AG09309 (cell line): ENCODE results near the gene FOXC1.

Source experiments
- DNase-seq: peaks from one replicate; pipeline ENCODE4 v3.0.0-alpha.2; 2010; ENCODE audit warnings: low read depth
- H3K4me3 ChIP-seq: 2 replicates; pipeline ENCODE4 v1.5.1; 2011; ENCODE audit warnings: mild to moderate bottlenecking, low read depth, low read length, moderate library complexity; ENCODE audit not compliant: control insufficient read depth
- TF ChIP-seq, protein P1 (sequence below): IDR thresholded peaks from 2 replicates; pipeline ENCODE4 v1.5.1; 2011; ENCODE audit warnings: mild to moderate bottlenecking, low read depth, low read length, inconsistent platforms; ENCODE audit not compliant: insufficient read depth, control insufficient read depth; ENCODE audit errors: missing control alignments

FOXC1 gene

DNA sequence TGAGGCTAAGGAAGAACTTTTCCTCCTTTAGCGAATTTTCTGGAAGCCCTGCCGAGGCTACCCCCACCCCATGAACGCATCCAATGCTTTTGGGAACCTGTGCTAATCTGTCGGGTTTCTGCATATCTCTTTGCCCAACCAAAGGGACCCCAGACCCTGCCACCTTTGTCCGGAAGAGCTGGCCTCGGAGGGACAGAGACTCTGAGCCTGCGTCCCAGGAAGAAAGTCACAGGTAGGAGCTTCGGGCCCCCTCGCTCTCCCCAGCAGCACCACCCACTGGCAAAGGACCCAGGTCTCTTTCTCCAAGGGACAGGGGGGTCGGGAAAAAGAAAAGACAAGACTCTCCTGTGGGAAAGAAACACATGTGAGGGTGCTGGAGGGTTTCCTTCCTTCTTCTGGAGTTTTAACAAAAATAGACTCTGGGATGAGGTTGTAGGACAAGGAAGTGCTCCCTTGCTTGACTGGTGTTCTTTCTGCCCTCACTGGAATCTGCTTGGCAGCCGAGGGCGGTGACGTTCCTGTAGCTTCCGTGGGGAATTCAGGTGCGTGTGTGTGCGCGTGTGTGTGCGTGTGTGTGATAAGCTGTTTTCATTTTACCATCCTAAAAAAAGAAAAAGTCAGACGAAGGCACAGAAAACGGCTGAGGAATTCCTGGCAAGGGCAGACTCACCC, 16.3 kb upstream of the FOXC1 start:
- no peak overlapping the region for H3K4me3 ChIP-seq
- no peak for DNase-seq
- TF ChIP-seq, protein P1, sequence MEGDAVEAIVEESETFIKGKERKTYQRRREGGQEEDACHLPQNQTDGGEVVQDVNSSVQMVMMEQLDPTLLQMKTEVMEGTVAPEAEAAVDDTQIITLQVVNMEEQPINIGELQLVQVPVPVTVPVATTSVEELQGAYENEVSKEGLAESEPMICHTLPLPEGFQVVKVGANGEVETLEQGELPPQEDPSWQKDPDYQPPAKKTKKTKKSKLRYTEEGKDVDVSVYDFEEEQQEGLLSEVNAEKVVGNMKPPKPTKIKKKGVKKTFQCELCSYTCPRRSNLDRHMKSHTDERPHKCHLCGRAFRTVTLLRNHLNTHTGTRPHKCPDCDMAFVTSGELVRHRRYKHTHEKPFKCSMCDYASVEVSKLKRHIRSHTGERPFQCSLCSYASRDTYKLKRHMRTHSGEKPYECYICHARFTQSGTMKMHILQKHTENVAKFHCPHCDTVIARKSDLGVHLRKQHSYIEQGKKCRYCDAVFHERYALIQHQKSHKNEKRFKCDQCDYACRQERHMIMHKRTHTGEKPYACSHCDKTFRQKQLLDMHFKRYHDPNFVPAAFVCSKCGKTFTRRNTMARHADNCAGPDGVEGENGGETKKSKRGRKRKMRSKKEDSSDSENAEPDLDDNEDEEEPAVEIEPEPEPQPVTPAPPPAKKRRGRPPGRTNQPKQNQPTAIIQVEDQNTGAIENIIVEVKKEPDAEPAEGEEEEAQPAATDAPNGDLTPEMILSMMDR: no peak

DNA sequence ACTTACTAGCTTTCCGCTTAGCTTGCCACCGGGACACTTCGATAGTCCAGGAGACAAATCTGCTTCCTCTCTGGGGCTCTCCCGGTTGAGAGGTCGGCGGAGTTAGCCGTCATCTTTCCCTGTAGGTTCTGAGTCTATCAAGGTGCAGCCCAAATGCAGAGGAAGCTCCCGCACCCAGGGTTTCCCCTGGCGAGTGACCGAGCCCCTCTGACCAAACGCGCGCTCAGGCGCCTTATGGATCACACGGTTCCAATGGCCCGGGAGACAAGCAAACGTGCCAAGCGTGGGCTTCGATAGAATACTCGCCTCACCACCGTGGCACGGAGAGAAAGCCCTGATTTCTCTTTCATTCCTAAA, 15.8 kb upstream of the FOXC1 start:
- TF ChIP-seq, protein P1: no peak
- no peak for DNase-seq
- H3K4me3 ChIP-seq: no peak overlapping the region

DNA sequence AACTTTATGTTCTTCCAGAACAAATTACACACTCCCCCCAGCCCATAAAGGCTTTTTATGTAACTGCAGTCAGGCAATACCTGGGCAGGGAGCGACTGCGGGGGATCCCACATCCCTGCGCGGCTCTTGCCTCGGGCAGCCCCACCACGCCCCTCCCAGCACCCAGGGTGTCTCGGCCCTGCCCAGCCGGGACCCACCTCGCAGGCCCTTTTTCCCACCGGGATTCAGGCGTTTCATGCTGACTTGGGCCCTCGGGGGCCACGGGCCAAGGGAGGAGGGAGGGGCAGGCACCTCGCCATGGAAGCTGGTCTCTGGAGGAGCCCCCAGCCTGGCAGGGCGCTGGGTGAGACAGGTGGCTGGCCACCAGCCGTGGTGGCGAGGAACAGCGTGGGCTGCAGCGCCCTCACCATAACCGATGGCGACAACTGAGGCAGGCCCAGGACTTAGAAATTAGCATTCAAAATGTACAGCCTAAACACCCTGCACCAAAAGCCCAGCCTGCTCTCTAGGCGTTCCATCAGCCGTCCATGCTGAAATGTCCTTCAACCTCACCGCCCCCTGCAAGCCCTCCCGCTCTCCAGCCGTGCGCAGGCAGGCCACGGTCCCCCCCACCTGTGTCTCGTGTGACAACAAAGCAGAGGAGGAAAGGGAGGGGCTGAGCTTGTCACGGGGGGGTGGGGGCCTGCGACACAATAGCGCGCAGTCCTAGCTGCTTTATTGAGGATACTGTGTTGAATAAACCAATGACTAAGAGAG, 15.1 kb upstream of the FOXC1 start:
- no peak for DNase-seq
- no peak overlapping the region for H3K4me3 ChIP-seq
- TF ChIP-seq, protein P1: no peak

DNA sequence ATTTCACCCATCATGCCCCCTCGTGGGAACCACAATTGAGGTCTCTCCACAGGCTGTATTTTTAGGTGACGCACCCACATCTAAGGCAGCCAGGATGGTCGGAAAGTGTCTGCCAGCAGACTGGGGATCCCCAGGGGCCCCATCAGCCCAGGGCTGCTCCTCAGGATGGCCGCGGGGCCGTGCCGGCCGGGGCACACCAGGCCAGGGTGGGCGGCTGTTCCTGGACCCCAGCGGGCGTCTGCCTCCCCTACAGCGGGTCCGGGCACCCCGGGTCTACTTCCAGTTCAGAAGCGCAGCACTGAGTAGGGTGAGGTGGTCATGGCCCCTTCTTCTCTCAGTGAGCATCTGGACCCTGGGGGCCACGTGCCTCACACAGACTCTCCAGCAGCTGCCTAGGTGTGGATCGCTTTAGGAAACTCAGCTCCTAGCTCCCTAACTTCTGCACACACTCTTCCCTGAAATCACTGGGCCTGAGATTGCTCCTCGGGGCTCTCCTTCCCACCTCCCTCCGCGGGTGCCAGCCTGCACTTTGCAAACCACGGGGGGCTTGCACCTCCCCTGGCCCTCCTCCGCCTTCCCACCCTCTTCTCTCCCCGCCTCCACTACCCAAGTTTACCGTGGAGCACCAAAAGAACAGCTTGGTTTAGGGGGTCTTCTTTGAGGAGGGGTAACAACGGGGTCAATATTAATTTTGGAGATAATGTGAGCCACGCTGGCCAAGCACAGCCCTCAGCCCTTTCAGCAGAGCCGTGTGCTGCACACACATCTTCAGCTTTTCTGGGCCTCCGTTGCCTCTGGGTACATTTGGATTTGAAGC, 14.2 kb upstream of the FOXC1 start:
- TF ChIP-seq, protein P1: no peak

DNA sequence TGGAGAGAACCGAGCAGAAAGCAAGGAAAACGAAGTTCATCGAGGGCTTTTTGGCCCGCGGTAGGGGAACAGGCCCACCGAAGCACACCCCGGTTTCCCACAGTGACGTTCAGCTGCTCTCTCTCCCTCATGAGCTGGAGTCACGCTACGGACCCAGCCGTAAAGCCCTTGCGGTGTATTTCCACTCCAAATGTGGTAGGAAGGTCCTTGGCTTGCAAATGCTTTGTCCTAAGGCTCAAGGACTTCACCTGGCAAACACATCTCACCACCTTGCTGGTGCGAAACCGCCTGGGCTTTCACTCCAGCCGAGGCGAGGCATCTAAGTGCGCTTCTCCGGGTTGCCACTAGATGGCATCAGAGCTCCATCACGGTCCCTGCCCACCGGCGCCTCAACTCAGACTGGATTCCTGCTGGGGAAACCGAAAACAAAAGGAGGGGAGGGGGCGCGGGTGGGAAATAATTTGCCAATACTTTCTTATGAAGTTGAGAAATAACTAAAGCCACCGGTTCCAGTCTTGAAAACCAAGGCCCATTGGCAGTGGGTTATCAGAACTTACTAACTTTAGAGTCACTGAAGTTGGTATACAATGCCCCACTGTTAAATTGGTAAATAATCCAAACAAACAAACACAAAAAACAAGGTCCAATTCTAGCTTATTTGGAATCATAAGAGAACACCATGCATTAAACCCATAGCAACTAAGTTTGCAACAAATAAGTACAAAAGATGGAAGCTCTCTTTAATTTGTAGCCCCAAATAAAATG, 13.4 kb upstream of the FOXC1 start:
- no peak for DNase-seq
- H3K4me3 ChIP-seq: peak overlapping the region; percentile 16
- TF ChIP-seq, protein P1: peak; percentile 94

More for the DNA sequence above, 14.2 kb upstream of the FOXC1 start:
- DNase-seq: no peak
- H3K4me3 ChIP-seq: no peak overlapping the region; the same call in 1 of the 2 replicates

DNA sequence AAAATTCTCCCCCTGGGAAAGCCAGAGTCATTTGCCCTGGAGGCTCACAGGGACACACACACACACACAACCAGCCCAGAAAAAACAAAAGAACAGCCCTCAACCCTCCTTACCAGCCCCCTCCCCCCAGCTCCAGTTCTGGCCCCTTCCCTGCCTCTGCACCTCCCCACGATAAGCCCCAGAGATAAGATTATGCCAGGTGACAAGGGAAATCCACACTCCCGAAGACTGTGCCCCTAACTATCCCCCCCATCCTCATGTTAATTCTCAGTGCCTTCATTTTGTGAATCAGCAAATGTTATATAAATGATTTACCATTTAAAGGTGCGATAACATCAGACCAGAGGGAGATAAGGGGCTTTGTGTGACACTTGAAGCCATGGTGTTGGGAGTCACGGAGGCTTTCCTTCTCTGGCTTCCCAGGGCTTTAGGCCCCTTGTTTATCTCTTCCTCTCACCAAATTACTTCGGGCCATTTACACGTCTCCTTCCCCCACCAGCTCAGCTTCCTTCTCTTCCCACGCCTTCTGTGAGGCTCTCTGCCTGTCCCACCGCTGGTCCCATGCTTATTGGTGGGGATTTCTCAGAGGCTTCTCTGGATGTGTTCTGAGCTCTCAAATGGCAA, 12.5 kb upstream of the FOXC1 start:
- TF ChIP-seq, protein P1: no peak
- no peak for DNase-seq
- H3K4me3 ChIP-seq: no peak overlapping the region
